Adipocyte (in vitro differentiated cells): ENCODE measurements around the gene SIK2.
A peak's percentile ranks its signal among the peaks of the same experiment; 100 is the strongest.

ENCODE experiments used
- DNase-seq: peaks from one replicate; pipeline ENCODE4 v3.0.0-alpha.2; 2015; ENCODE audit warnings: low read depth
- H3K27me3 ChIP-seq: replicated peaks from 2 replicates; pipeline ENCODE4 v1.7.0; 2013; ENCODE audit warnings: mild to moderate bottlenecking, low read length, moderate library complexity; ENCODE audit not compliant: control insufficient read depth, insufficient read depth
- H3K36me3 ChIP-seq: 2 replicates; pipeline ENCODE4 v1.7.0; 2013; ENCODE audit warnings: low read length, mild to moderate bottlenecking, moderate library complexity; ENCODE audit not compliant: control insufficient read depth, insufficient read depth, severe bottlenecking
- H3K4me1 ChIP-seq: 2 replicates; pipeline ENCODE4 v1.7.0; 2013; ENCODE audit warnings: mild to moderate bottlenecking, low read length, moderate library complexity; ENCODE audit not compliant: control insufficient read depth, insufficient read depth
- H3K4me3 ChIP-seq: 2 replicates; pipeline ENCODE4 v1.7.0; 2013; ENCODE audit warnings: mild to moderate bottlenecking, low read length, moderate library complexity
- H3K9ac ChIP-seq: 2 replicates; pipeline ENCODE4 v1.7.0; 2013; ENCODE audit warnings: mild to moderate bottlenecking, low read length, moderate library complexity
- H3K9me3 ChIP-seq: 2 replicates; pipeline ENCODE4 v1.7.0; 2013; ENCODE audit warnings: mild to moderate bottlenecking, low read length, moderate library complexity; ENCODE audit not compliant: control insufficient read depth

The SIK2 gene

DNA sequence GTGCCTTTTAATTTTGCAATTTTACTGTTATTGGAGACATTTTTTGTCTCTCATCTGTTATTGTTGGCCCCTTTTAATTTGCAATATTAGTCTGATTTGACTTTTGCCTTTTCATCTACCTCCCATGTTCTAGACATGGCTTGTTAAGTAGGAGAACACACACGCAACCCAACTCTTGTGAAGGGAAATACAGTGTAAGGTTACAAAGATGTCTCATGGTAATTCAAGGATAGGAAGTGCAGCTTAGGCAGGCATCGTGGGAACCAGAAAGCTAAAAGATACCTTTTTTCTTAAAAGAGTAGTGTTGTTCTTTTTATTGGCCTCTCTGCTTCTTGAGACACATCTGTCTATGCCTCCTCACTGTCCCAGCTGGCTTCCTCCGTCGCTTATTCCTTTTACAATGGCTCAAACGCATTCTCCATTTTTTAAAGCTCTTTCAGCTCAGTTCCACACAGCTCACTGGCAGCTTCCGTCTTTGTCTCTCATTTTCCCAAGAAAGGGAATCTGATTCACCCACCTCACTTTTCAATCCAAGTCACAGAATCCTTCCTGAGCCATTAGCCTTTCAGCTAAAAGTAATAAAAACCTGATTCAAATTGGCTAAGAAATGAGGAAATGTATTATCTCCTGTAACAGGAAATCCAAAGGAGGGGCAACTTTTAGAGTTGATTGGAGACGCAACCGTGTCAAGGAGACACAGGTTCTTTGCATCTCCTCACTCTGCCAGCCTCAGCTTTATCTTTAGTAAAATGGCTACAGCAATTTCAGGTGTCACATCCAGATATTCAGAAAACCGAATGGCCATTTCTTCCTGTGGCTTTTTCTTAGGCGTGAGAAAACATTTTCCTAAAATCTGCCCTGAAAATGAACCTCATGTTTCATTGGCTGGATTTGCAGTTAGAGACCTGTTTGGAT lies 57.2 kb downstream of the SIK2 start:
- Histone ChIP-seq H3K9ac (no peak overlapping the region), H3K4me3 (no peak overlapping the region), H3K4me1 (peaks cover 33% of the 10 kb centered on the region), H3K27me3 (no peaks in the 10 kb centered on the region), H3K9me3 (no peaks in the 10 kb centered on the region), H3K36me3 (peaks cover 24% of the 10 kb centered on the region)
- DNase-seq: no peak

DNA sequence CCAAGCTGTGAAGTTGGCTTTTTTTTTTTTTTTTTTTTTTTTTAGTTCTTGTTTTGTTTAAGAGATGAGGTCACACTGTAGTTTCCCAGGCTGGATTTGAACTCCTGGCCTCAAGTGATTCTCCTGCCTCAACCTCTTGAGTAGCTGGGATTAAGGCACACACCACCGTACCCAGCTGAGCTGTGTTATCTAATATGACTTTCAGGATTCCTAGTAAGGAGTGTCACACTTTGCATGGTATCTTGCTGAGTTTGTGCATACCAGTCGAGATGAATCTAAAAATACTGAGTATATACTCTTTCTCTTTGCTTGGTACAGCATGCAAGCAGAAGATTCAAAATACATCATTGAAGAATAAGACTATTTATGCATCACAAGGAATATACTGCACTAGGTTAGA lies 58.6 kb downstream of the SIK2 start:
- H3K4me1 ChIP-seq: peaks cover 27% of the 10 kb centered on the region
- H3K4me3 ChIP-seq: no peak overlapping the region
- no peaks in the 10 kb centered on the region for H3K9me3 ChIP-seq
- H3K27me3 ChIP-seq: no peaks in the 10 kb centered on the region
- H3K9ac ChIP-seq: no peak overlapping the region
- H3K36me3 ChIP-seq: peaks cover 20% of the 10 kb centered on the region
- DNase-seq: no peak

DNA sequence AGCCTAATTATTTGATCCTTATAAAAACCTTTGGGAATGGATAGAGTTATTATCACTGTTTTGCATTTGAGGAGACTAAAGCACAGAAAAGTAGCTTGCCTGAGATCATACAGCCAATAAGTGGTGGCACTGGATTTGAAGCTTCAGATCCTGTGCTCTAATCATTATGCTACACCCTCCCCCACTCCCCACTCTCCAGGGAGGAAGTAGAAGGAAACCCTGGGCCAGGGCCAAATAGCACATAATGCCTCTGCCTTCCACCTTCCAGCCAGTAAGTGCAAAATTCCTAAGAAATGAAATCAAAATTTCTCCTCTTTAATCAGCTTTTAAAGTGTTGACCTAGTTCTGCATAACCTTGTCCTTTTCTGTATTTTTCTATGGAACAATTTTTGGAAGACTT lies 61.6 kb downstream of the SIK2 start:
- no peak for DNase-seq
- H3K36me3 ChIP-seq: peaks cover 26% of the 10 kb centered on the region
- H3K4me3 ChIP-seq: no peak overlapping the region
- H3K27me3 ChIP-seq: no peaks in the 10 kb centered on the region
- peaks cover 17% of the 10 kb centered on the region for H3K4me1 ChIP-seq
- H3K9ac ChIP-seq: no peak overlapping the region
- no peaks in the 10 kb centered on the region for H3K9me3 ChIP-seq

- Histone ChIP-seq H3K4me3 (no peak overlapping the region), H3K9me3 (no peaks in the 10 kb centered on the region), H3K4me1 (peaks cover 15% of the 10 kb centered on the region), H3K27me3 (no peaks in the 10 kb centered on the region), H3K36me3 (peaks cover 25% of the 10 kb centered on the region), H3K9ac (no peak overlapping the region)
- peak; percentile 41 for DNase-seq
Measured at GRCh38 chr11:111665777-111666176, 63.5 kb downstream of the SIK2 start.

- peaks cover 38% of the 10 kb centered on the region for H3K36me3 ChIP-seq
- peaks cover 5% of the 10 kb centered on the region for H3K4me1 ChIP-seq
- H3K9ac ChIP-seq: no peak overlapping the region
- no peaks in the 10 kb centered on the region for H3K9me3 ChIP-seq
- H3K27me3 ChIP-seq: no peaks in the 10 kb centered on the region
- DNase-seq: no peak
- no peak overlapping the region for H3K4me3 ChIP-seq
Measured at GRCh38 chr11:111668980-111669379, 66.7 kb downstream of the SIK2 start.

- no peak for DNase-seq
- Histone ChIP-seq H3K27me3 (no peaks in the 10 kb centered on the region), H3K9me3 (no peaks in the 10 kb centered on the region), H3K9ac (no peak overlapping the region), H3K4me3 (no peak overlapping the region), H3K36me3 (peaks cover 61% of the 10 kb centered on the region), H3K4me1 (no peaks in the 10 kb centered on the region)
Measured at GRCh38 chr11:111671383-111671782, 69.1 kb downstream of the SIK2 start.

GRCh38 chr11:111672949-111673348 lies 70.7 kb downstream of the SIK2 start:
- no peaks in the 10 kb centered on the region for H3K9me3 ChIP-seq
- peaks cover 15% of the 10 kb centered on the region for H3K4me1 ChIP-seq
- no peak overlapping the region for H3K4me3 ChIP-seq
- no peak for DNase-seq
- no peak overlapping the region for H3K9ac ChIP-seq
- H3K27me3 ChIP-seq: no peaks in the 10 kb centered on the region
- H3K36me3 ChIP-seq: peaks cover 64% of the 10 kb centered on the region

DNA sequence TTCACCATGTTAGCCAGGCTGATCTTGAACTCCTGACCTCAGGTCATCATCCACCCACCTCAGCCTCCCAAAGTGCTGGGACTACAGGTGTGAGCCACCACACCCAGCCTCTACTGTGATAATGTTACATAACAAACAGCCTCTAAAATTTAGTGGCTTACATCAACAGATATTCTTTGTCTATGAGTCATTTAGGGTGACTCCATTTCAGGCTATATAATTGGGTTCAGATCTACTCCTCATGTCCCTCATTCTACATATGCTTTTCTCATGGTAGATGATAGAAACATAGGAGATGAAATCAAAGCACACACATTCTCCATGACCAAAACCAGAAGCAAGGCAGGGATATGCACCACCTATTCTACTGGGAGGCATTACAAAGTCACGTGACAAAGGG lies 72.7 kb downstream of the SIK2 start:
- H3K9me3 ChIP-seq: no peaks in the 10 kb centered on the region
- DNase-seq: no peak
- H3K36me3 ChIP-seq: peaks cover 70% of the 10 kb centered on the region

GRCh38 chr11:111675891-111676290 lies 73.6 kb downstream of the SIK2 start:
- no peak overlapping the region for H3K9ac ChIP-seq
- H3K4me1 ChIP-seq: peaks cover 17% of the 10 kb centered on the region
- peaks cover 72% of the 10 kb centered on the region for H3K36me3 ChIP-seq
- no peaks in the 10 kb centered on the region for H3K9me3 ChIP-seq
- DNase-seq: no peak
- H3K27me3 ChIP-seq: no peaks in the 10 kb centered on the region
- no peak overlapping the region for H3K4me3 ChIP-seq

More for the DNA sequence above, 72.7 kb downstream of the SIK2 start:
- Histone ChIP-seq H3K27me3 (no peaks in the 10 kb centered on the region), H3K4me3 (no peak overlapping the region), H3K4me1 (peaks cover 17% of the 10 kb centered on the region), H3K9ac (no peak overlapping the region)

GRCh38 chr11:111676878-111677585 lies 74.8 kb downstream of the SIK2 start:
- no peaks in the 10 kb centered on the region for H3K27me3 ChIP-seq
- no peak overlapping the region for H3K9ac ChIP-seq
- peak; percentile 55 for DNase-seq

DNA sequence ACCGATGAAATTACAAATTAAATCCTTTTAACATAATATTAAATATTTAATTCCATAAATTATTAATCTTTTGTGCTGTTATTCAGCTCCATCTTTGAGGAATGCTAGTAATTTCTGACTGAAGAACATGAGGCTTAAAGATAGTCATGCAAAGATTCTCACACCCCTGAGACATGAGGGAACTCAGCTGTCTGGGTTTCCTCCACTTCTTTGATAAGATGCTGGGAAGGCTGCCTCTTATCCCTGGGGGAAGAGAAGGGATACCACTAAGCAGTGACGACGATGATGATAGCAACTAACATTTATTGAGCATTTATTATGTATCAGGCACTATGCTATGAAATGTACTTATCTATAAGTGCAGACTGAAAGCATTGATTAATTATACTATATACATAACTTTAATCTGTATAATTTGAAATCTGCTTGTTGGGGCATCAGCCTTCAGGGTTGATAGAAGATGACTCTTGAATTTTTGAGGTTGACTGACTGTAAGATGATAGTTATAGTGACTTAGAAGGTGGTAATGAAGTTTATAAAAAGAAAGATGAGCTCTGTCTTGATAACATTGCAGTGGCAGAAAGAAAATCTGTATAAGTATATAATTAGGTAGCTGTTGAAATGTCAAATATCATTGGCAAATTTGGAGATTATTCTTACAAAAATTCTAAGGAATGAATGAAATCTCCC lies 78.4 kb downstream of the SIK2 start:
- Histone ChIP-seq H3K4me3 (no peak overlapping the region), H3K9me3 (no peaks in the 10 kb centered on the region), H3K27me3 (no peaks in the 10 kb centered on the region), H3K9ac (no peak overlapping the region), H3K4me1 (peaks cover 23% of the 10 kb centered on the region), H3K36me3 (peaks cover 55% of the 10 kb centered on the region)
- DNase-seq: no peak

More at GRCh38 chr11:111676878-111677585, 74.8 kb downstream of the SIK2 start:
- Histone ChIP-seq H3K4me1 (peaks cover 17% of the 10 kb centered on the region), H3K36me3 (peaks cover 65% of the 10 kb centered on the region), H3K9me3 (no peaks in the 10 kb centered on the region), H3K4me3 (no peak overlapping the region)
